ENCODE results near the gene TICAM1.
A peak's percentile ranks its signal among the peaks of the same experiment; 100 is the strongest.
"Not testable (repeated sequence)": the region's sequence is repeated elsewhere in the genome, so short reads cannot be mapped to it uniquely, and the experiment has no call there.

TICAM1 gene

GRCh38 chr19:4791183-4792018 lies 40.1 kb downstream of the TICAM1 start, which contains the start of gene FEM1A:
Gene FEM1A (plus strand): TSS chr19:4791734. CDS start chr19:4791855, 121 bp downstream.
- peak; percentile 97 for TF ChIP-seq CTCF (IDR thresholded peaks at IDR 0.05; ENCODE audit: insufficient read depth, low read length, missing control alignments)
- ChIA-PET POLR2A (interaction anchor here (0.5 to 1.9 kb wide), 11 partner anchors 20 to 177 kb away, joined by 3 to 7 read pairs (median 4); partner anchors contain the start of genes KDM4B and PLIN3), CTCF (interaction anchor here (0.6 to 10.5 kb wide), 34 partner anchors 9 to 233 kb away, joined by 3 to 315 read pairs (median 5); partner anchors contain the start of genes DPP9 and KDM4B)
- peak; percentile 100 for DNase-seq (ENCODE audit: low read depth, low spot score)
- H3K4me3 ChIP-seq (ENCODE audit: low read depth, low read length) = peak within 1 kb of the TSS; percentile 76

GRCh38 chr19:4786412-4787016 lies 45.0 kb downstream of the TICAM1 start:
- CTCF ChIA-PET = interaction anchor here (1.2 to 10.5 kb wide), 3 partner anchors 14 to 57 kb away, joined by 4 to 315 read pairs (median 5); partner anchors contain the start of gene DPP9
- POLR2A ChIA-PET = not testable (repeated sequence)

GRCh38 chr19:4781801-4782200 lies 49.7 kb downstream of the TICAM1 start:
- POLR2A ChIA-PET = interaction anchor here (0.6 kb wide), 1 partner anchor 64 kb away, joined by 3 read pairs; no protein-coding TSS in a partner anchor

More at GRCh38 chr19:4786412-4787016, 45.0 kb downstream of the TICAM1 start:
- H3K4me3 ChIP-seq (ENCODE audit: low read depth, low read length); DNase-seq (ENCODE audit: low read depth, low spot score): not testable (repeated sequence)

GRCh38 chr19:4780860-4781259 lies 50.7 kb downstream of the TICAM1 start:
- CTCF ChIA-PET = interaction anchor here (0.7 to 2.0 kb wide), 4 partner anchors 9 to 93 kb away, joined by 3 to 5 read pairs (median 4); no protein-coding TSS in a partner anchor

More at GRCh38 chr19:4781801-4782200, 49.7 kb downstream of the TICAM1 start:
- H3K4me3 ChIP-seq (ENCODE audit: low read depth, low read length) = no peak overlapping the region
- CTCF ChIA-PET = interaction anchor here (0.7 to 3.4 kb wide), 5 partner anchors 8 to 51 kb away, joined by 3 to 23 read pairs (median 7); partner anchors contain the start of gene FEM1A
- no peak for TF ChIP-seq CTCF (IDR thresholded peaks at IDR 0.05; ENCODE audit: insufficient read depth, low read length, missing control alignments)
- no peak for DNase-seq (ENCODE audit: low read depth, low spot score)

GRCh38 chr19:4778124-4778523 lies 53.4 kb downstream of the TICAM1 start:
- H3K4me3 ChIP-seq (ENCODE audit: low read depth, low read length); POLR2A ChIA-PET: not testable (repeated sequence)
- CTCF ChIA-PET = interaction anchor here (1.6 kb wide), 1 partner anchor 13 kb away, joined by 10 read pairs; the partner anchor contains the start of gene FEM1A

More at GRCh38 chr19:4780860-4781259, 50.7 kb downstream of the TICAM1 start:
- POLR2A ChIA-PET = no interaction called here
- no peak for TF ChIP-seq CTCF (IDR thresholded peaks at IDR 0.05; ENCODE audit: insufficient read depth, low read length, missing control alignments)
- DNase-seq (ENCODE audit: low read depth, low spot score) = no peak
- H3K4me3 ChIP-seq (ENCODE audit: low read depth, low read length) = no peak overlapping the region

GRCh38 chr19:4776436-4777211 lies 54.9 kb downstream of the TICAM1 start:
- POLR2A ChIA-PET = no interaction called here
- no peak overlapping the region for H3K4me3 ChIP-seq (ENCODE audit: low read depth, low read length)
- CTCF ChIA-PET = interaction anchor here (1.6 to 2.0 kb wide), 3 partner anchors 14 to 44 kb away, joined by 6 to 10 read pairs (median 8); partner anchors contain the start of gene FEM1A
- TF ChIP-seq CTCF (IDR thresholded peaks at IDR 0.05; ENCODE audit: insufficient read depth, low read length, missing control alignments) = no peak
- DNase-seq (ENCODE audit: low read depth, low spot score) = no peak

More at GRCh38 chr19:4778124-4778523, 53.4 kb downstream of the TICAM1 start:
- not testable (repeated sequence) for DNase-seq (ENCODE audit: low read depth, low spot score)
